GM23338 (cell line): Measurements from ENCODE around the gene WDR93. TPM values are rescaled to one million over a fixed set of nuclear protein-coding genes. Genes with fewer than 3 reads are reported as not detected.

Experiments used
- ATAC-seq: fragments of 200-7000 bp; cut with Tn5 transposase; 3 replicates; pipeline ENCODE4 v1.9.1; 2020
- DNase-seq: peaks from one replicate; pipeline ENCODE4 v3.0.0-alpha.2; 2015; ENCODE audit warnings: low spot score
- H2AFZ ChIP-seq: fragments of 200-600 bp; sonication (generic); 2 replicates; pipeline ENCODE4 v1.8.0; 2016; ENCODE audit warnings: antibody characterized with exemption, mild to moderate bottlenecking, moderate library complexity
- H3F3A ChIP-seq: fragments of 200-600 bp; sonication (generic); replicated peaks from 2 replicates; pipeline ENCODE4 v1.8.0; 2017; ENCODE audit warnings: antibody characterized with exemption, mixed run types, low read depth
- H3K27ac ChIP-seq: fragments of 200-600 bp; sonication (generic); 2 replicates; pipeline ENCODE4 v1.6.1; 2016; ENCODE audit warnings: low read depth
- H3K27me3 ChIP-seq: fragments of 200-600 bp; sonication (generic); 2 replicates; pipeline ENCODE4 v1.8.0; 2016; ENCODE audit warnings: mild to moderate bottlenecking, mixed run types, moderate library complexity; ENCODE audit not compliant: insufficient read depth
- H3K36me3 ChIP-seq: fragments of 200-600 bp; sonication (generic); 2 replicates; pipeline ENCODE4 v1.8.0; 2016; ENCODE audit warnings: mild to moderate bottlenecking; ENCODE audit not compliant: insufficient read depth
- H3K4me1 ChIP-seq: fragments of 200-600 bp; sonication (generic); 2 replicates; pipeline ENCODE4 v1.8.0; 2016; ENCODE audit warnings: mild to moderate bottlenecking, moderate library complexity; ENCODE audit not compliant: insufficient read depth
- H3K4me2 ChIP-seq: fragments of 200-600 bp; sonication (generic); 2 replicates; pipeline ENCODE4 v1.7.1; 2017; ENCODE audit warnings: mixed run types
- H3K4me3 ChIP-seq: fragments of 200-600 bp; sonication (generic); 2 replicates; pipeline ENCODE4 v1.6.1; 2016; ENCODE audit warnings: mixed run types
- H3K79me2 ChIP-seq: fragments of 200-600 bp; sonication (generic); replicated peaks from 2 replicates; pipeline ENCODE4 v1.8.0; 2017; ENCODE audit warnings: mild to moderate bottlenecking; ENCODE audit not compliant: insufficient read depth
- H3K9me2 ChIP-seq: fragments of 200-600 bp; sonication (generic); 2 replicates; pipeline ENCODE4 v1.8.0; 2017; ENCODE audit not compliant: insufficient read depth
- H4K20me1 ChIP-seq: fragments of 200-600 bp; sonication (generic); replicated peaks from 2 replicates; pipeline ENCODE4 v1.8.0; 2017; ENCODE audit warnings: mild to moderate bottlenecking; ENCODE audit not compliant: insufficient read depth
- H3K27ac Mint-ChIP-seq: 2 replicates; pipeline ENCODE4 v1.8.0; 2020; ENCODE audit warnings: inconsistent platforms, mild to moderate bottlenecking, moderate library complexity, mixed read lengths
- H3K27me3 Mint-ChIP-seq: 3 replicates; pipeline ENCODE4 v1.8.0; 2022; ENCODE audit warnings: low read depth, mild to moderate bottlenecking, moderate library complexity, mixed read lengths, inconsistent platforms; ENCODE audit not compliant: insufficient read depth, poor library complexity
- H3K36me3 Mint-ChIP-seq: 3 replicates; pipeline ENCODE4 v1.8.0; 2021; ENCODE audit warnings: low read depth, mild to moderate bottlenecking, inconsistent platforms, moderate library complexity, mixed read lengths
- H3K4me1 Mint-ChIP-seq: 3 replicates; pipeline ENCODE4 v1.8.0; 2020; ENCODE audit warnings: mild to moderate bottlenecking, inconsistent platforms, mixed read lengths
- H3K4me3 Mint-ChIP-seq: 3 replicates; pipeline ENCODE4 v1.8.0; 2021; ENCODE audit warnings: moderate library complexity, mild to moderate bottlenecking, inconsistent platforms, mixed read lengths
- H3K9me3 Mint-ChIP-seq: 3 replicates; pipeline ENCODE4 v1.8.0; 2020; ENCODE audit warnings: moderate library complexity, mild to moderate bottlenecking, inconsistent platforms, mixed read lengths
- CREB1 ChIP-seq: fragments of 250-450 bp; sonication (Bioruptor Pico); IDR thresholded peaks from 2 replicates; pipeline ENCODE4 v1.5.0; 2020; ENCODE audit warnings: low read depth, mild to moderate bottlenecking, moderate library complexity
- CTCF ChIP-seq, 2 experiments: fragments of 200-600 bp in 1 of 2; sonication (generic) in 1 of 2; conservative IDR thresholded peaks; 2 replicates each; pipeline versions ENCODE4 v1.5.1 to v1.6.1; 2016 to 2017; ENCODE audit warnings: antibody characterized with exemption in 2 of 2, low read depth in 2 of 2, mild to moderate bottlenecking in 2 of 2, moderate library complexity in 1 of 2
- ETS1 ChIP-seq: IDR thresholded peaks from 2 replicates; pipeline ENCODE4 v1.6.1; 2016; ENCODE audit warnings: antibody characterized with exemption
- EZH2 ChIP-seq: fragments of 200-600 bp; sonication (generic); IDR thresholded peaks from one replicate; pipeline ENCODE4 v1.8.0; 2017; ENCODE audit warnings: antibody characterized with exemption, mild to moderate bottlenecking, low read depth; ENCODE audit not compliant: unreplicated experiment
- EZH2phosphoT487 ChIP-seq: fragments of 200-600 bp; sonication (generic); IDR thresholded peaks from one replicate; pipeline ENCODE4 v1.8.1; 2018; ENCODE audit warnings: antibody characterized with exemption; ENCODE audit not compliant: unreplicated experiment
- NANOG ChIP-seq: IDR thresholded peaks from 2 replicates; pipeline ENCODE4 v1.6.1; 2016; ENCODE audit warnings: antibody characterized with exemption, borderline replicate concordance
- REST ChIP-seq: IDR thresholded peaks from one replicate; pipeline ENCODE4 v1.6.1; 2018; ENCODE audit warnings: antibody characterized with exemption; ENCODE audit not compliant: unreplicated experiment
- STAT1 ChIP-seq: IDR thresholded peaks from one replicate; pipeline ENCODE4 v1.6.1; 2016; ENCODE audit warnings: antibody characterized with exemption; ENCODE audit not compliant: unreplicated experiment
- ZNF114 ChIP-seq: fragments of 250-450 bp; sonication (Bioruptor Pico); IDR thresholded peaks from 2 replicates; pipeline ENCODE4 v1.5.0; 2020; ENCODE audit warnings: mild to moderate bottlenecking, moderate library complexity
- ZNF331 ChIP-seq: fragments of 250-450 bp; sonication (Bioruptor Pico); IDR thresholded peaks from 2 replicates; pipeline ENCODE4 v1.5.0; 2020; ENCODE audit warnings: low read depth, mild to moderate bottlenecking, moderate library complexity
- polyA plus RNA-seq: library from polyadenylated mRNA; unstranded; fragments of >200 nt; fragmentation: Nextera tagmentation; extraction: Ambion mirVana; gene quantifications from 2 replicates; pipeline ENCODE4 v1.2.1, GENCODE V29; 2016
- total RNA-seq: library from RNA; depleted of rRNA; stranded (reverse); fragments of >200 nt; shearing (Covaris generic); gene quantifications from 2 replicates; pipeline ENCODE4 v1.2.3, GENCODE V29; 2014

WDR93 gene
- total and polyA plus RNA-seq, 2 experiments from 2014 or later: 0.14 TPM; not detected in 1

- H3K27ac Mint-ChIP-seq: no peak overlapping the region
- no peak for TF ChIP-seq REST
- no peak for TF ChIP-seq EZH2
- no peaks in the 10 kb centered on the region for H3F3A ChIP-seq
- H2AFZ ChIP-seq: no peak overlapping the region
- no peak overlapping the region for H3K4me3 ChIP-seq
- ATAC-seq (no peak), DNase-seq (no peak)
- no peaks in the 10 kb centered on the region for H3K36me3 Mint-ChIP-seq
- H3K79me2 ChIP-seq: no peaks in the 10 kb centered on the region
- H3K27me3 ChIP-seq: no peaks in the 10 kb centered on the region
- no peaks in the 10 kb centered on the region; the same call in 2 of the 3 replicates for H3K4me1 Mint-ChIP-seq
- H4K20me1 ChIP-seq: no peaks in the 10 kb centered on the region
- H3K27ac ChIP-seq: no peak overlapping the region
- H3K9me2 ChIP-seq: no peaks in the 10 kb centered on the region
- H3K4me1 ChIP-seq: no peaks in the 10 kb centered on the region
- H3K36me3 ChIP-seq: no peaks in the 10 kb centered on the region
- H3K9me3 Mint-ChIP-seq: no peaks in the 10 kb centered on the region
- H3K27me3 Mint-ChIP-seq: peaks cover 4% of the 10 kb centered on the region
- no peak overlapping the region for H3K4me2 ChIP-seq
- H3K4me3 Mint-ChIP-seq: no peak overlapping the region
These were observed 76.0 kb downstream of the WDR93 start for GRCh38 chr15:89766357-89767311.

DNA sequence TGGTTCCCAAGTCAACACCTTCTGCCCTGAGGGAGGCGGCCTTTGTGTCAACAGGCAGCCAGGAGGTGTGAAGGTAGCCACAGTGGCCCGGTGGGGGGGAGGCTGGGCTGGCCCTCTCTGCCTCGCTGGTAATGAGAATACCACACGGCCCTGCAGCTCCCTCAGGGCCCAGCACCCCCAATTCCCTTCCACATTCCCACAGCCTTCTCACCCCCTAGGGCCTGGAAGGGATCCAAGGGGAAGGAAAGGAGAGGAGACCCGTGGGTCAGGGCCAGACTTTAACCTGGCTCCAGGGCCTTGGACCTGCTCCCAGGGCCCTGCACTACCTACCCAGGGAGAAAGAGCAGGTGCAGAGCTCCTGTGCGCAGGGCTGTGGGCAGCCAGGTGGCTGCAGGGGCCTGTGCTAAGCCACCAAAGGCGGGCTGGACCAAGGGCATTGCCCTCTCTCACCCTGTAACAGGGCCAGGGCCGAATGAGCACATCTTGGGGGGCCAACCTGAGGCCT is 76.9 kb downstream of the WDR93 start:
- Mint-ChIP-seq H3K36me3 (no peaks in the 10 kb centered on the region), H3K9me3 (no peaks in the 10 kb centered on the region), H3K27ac (no peak overlapping the region), H3K4me1 (no peaks in the 10 kb centered on the region; the same call in 2 of the 3 replicates), H3K4me3 (no peak overlapping the region), H3K27me3 (peaks cover 2% of the 10 kb centered on the region)
- no peak overlapping the region for H2AFZ ChIP-seq
- ATAC-seq (peak; percentile 63), DNase-seq (no peak)
- no peak overlapping the region for H3K4me3 ChIP-seq
- H3K79me2 ChIP-seq: no peaks in the 10 kb centered on the region
- no peaks in the 10 kb centered on the region for H3K27me3 ChIP-seq
- H3K4me2 ChIP-seq: no peak overlapping the region
- no peaks in the 10 kb centered on the region for H3K9me2 ChIP-seq
- no peaks in the 10 kb centered on the region for H4K20me1 ChIP-seq
- H3K27ac ChIP-seq: no peak overlapping the region
- TF ChIP-seq NANOG: no peak
- TF ChIP-seq EZH2phosphoT487: no peak
- no peak for TF ChIP-seq STAT1
- no peak for TF ChIP-seq ETS1
- no peak for TF ChIP-seq CREB1
- TF ChIP-seq CTCF (conservative IDR thresholded peaks at IDR 0.05; ENCODE audit: low read depth in 2 of 2): no peak
- no peak for TF ChIP-seq REST
- TF ChIP-seq ZNF331 (CRISPR knock-in tag): no peak
- TF ChIP-seq EZH2: no peak
- no peak for TF ChIP-seq ZNF114 (CRISPR knock-in tag)
- H3K36me3 ChIP-seq: no peaks in the 10 kb centered on the region
- no peaks in the 10 kb centered on the region for H3K4me1 ChIP-seq
- no peaks in the 10 kb centered on the region for H3F3A ChIP-seq
